ENCODE measurements around the gene MYOZ1.

- TF ChIP-seq, protein P1, sequence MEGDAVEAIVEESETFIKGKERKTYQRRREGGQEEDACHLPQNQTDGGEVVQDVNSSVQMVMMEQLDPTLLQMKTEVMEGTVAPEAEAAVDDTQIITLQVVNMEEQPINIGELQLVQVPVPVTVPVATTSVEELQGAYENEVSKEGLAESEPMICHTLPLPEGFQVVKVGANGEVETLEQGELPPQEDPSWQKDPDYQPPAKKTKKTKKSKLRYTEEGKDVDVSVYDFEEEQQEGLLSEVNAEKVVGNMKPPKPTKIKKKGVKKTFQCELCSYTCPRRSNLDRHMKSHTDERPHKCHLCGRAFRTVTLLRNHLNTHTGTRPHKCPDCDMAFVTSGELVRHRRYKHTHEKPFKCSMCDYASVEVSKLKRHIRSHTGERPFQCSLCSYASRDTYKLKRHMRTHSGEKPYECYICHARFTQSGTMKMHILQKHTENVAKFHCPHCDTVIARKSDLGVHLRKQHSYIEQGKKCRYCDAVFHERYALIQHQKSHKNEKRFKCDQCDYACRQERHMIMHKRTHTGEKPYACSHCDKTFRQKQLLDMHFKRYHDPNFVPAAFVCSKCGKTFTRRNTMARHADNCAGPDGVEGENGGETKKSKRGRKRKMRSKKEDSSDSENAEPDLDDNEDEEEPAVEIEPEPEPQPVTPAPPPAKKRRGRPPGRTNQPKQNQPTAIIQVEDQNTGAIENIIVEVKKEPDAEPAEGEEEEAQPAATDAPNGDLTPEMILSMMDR (IDR thresholded peaks at IDR 0.05), result no peak
- no peak for TF ChIP-seq POLR2A (IDR thresholded peaks at IDR 0.05)
Measured at GRCh38 chr10:73585327-73585726, 55.9 kb downstream of the MYOZ1 start.
